Measurements from ENCODE around the gene SORBS2.

The SORBS2 gene

GRCh38 chr4:185730849-185731608 lies 81.0 kb downstream of the SORBS2 start:
- H3K27me3 ChIP-seq (ENCODE audit: low read depth, low read length), result no peaks in the 10 kb centered on the region
- no peaks in the 10 kb centered on the region for H3K9me3 ChIP-seq (ENCODE audit: control insufficient read depth in 1 of 2, low read length in 2 of 2)
- no peak overlapping the region for H3K4me3 ChIP-seq (ENCODE audit: low read depth in 1 of 2, low read length in 2 of 2)
- H3K27ac ChIP-seq (ENCODE audit: low read length), result no peak overlapping the region
- H3K36me3 ChIP-seq (ENCODE audit: control insufficient read depth in 1 of 2, insufficient read depth in 2 of 2, low read length in 2 of 2), result no peaks in the 10 kb centered on the region
- peaks cover 5 to 24% of the 10 kb centered on the region in 2 donors for H3K4me1 ChIP-seq (ENCODE audit: control insufficient read depth in 1 of 2, insufficient read depth in 2 of 2, low read length in 2 of 2)

DNA sequence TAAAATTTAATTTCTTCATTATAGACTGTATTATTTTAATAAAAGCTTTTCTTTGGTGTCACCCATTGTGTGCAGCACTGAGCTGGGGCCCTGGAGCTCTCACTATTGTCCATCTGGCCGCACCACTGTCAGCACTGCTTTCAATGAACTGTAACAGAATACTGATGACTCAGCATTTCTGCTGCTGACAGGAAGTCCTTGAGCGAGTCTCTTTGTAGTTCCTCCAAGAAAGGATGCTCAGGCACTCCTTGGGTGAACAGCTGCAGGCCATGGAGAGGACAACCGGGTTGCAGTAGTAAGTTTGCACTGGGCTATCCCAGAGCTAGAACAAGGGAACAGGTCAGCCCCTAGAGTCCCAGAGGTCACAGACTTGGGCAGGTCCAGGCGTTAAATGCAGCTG lies 81.6 kb downstream of the SORBS2 start:
- Histone ChIP-seq H3K4me1 (ENCODE audit: control insufficient read depth in 1 of 2, insufficient read depth in 2 of 2, low read length in 2 of 2) (peaks cover 5 to 24% of the 10 kb centered on the region in 2 donors), H3K27ac (ENCODE audit: low read length) (no peak overlapping the region), H3K4me3 (ENCODE audit: low read depth in 1 of 2, low read length in 2 of 2) (no peak overlapping the region), H3K36me3 (ENCODE audit: control insufficient read depth in 1 of 2, insufficient read depth in 2 of 2, low read length in 2 of 2) (no peaks in the 10 kb centered on the region), H3K9me3 (ENCODE audit: control insufficient read depth in 1 of 2, low read length in 2 of 2) (no peaks in the 10 kb centered on the region), H3K27me3 (ENCODE audit: low read depth, low read length) (no peaks in the 10 kb centered on the region)

DNA sequence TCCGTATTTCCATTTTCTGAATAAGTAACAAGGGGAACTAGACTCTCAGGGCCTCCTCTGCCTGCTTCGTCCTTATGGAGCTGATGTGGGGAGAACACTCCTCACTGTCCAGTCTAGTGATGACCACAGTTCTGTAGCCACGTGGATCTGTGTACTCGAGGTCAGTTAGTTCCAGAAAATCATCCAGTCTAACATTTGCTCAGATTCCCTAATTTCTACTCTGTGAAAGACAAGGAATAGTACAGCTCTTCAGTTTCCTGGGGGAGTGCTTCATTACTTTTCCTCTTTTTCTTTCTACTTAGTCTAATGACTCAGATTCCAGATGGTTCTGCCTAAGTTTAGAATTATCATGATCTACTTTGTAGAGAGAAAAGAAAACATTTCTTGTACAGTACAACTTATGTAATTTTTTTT lies 82.6 kb downstream of the SORBS2 start:
- peak overlapping the region; percentile 65 for H3K27ac ChIP-seq (ENCODE audit: low read length)
- peaks cover 5 to 17% of the 10 kb centered on the region in 2 donors for H3K4me1 ChIP-seq (ENCODE audit: control insufficient read depth in 1 of 2, insufficient read depth in 2 of 2, low read length in 2 of 2)
- no peak overlapping the region for H3K4me3 ChIP-seq (ENCODE audit: low read depth in 1 of 2, low read length in 2 of 2)
- no peaks in the 10 kb centered on the region for H3K36me3 ChIP-seq (ENCODE audit: control insufficient read depth in 1 of 2, insufficient read depth in 2 of 2, low read length in 2 of 2)
- H3K9me3 ChIP-seq (ENCODE audit: control insufficient read depth in 1 of 2, low read length in 2 of 2), result no peaks in the 10 kb centered on the region
- no peaks in the 10 kb centered on the region for H3K27me3 ChIP-seq (ENCODE audit: low read depth, low read length)

DNA sequence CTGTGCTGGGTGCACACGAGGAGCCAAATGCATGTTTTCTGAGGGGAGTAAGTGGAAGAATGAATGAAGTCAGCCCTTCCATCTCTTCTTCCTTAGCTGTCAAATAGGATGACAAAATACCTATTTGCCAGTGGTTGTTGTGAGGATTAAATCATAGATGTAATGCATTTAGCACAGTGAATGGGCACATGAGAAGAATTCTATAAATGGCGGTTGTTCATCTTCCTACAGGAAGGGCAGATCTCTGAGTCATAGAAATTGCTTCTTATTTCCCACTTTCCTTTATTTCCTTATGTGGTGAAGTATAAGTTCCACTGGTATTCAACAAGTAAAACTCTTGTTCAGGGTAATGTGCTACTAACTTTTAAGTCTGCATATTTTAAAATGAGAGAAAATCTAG lies 83.1 kb downstream of the SORBS2 start:
- Histone ChIP-seq H3K27ac (ENCODE audit: low read length) (peak overlapping the region; percentile 65), H3K4me3 (ENCODE audit: low read depth in 1 of 2, low read length in 2 of 2) (no peak overlapping the region), H3K27me3 (ENCODE audit: low read depth, low read length) (no peaks in the 10 kb centered on the region), H3K4me1 (ENCODE audit: control insufficient read depth in 1 of 2, insufficient read depth in 2 of 2, low read length in 2 of 2) (peaks cover 5 to 17% of the 10 kb centered on the region in 2 donors), H3K9me3 (ENCODE audit: control insufficient read depth in 1 of 2, low read length in 2 of 2) (no peaks in the 10 kb centered on the region), H3K36me3 (ENCODE audit: control insufficient read depth in 1 of 2, insufficient read depth in 2 of 2, low read length in 2 of 2) (no peaks in the 10 kb centered on the region)

DNA sequence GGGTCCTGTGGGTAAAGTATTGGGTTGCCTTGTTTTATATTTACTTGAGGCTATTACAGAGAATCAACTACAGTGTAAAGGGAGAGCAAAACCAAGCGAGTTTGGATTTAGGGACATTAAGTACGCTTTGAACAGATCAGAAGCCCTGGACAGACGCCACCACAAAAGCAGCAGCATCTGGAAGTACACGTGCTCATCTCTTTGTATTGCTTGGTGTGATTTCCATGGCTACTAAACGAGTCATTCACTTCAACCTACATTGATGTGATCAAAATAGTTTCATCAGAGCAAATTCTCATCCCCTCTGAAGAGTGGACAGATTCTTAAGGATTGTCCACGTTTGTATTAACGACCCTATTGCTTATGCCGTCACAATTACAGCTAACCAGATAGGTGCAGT lies 85.1 kb downstream of the SORBS2 start:
- Histone ChIP-seq H3K4me3 (ENCODE audit: low read depth in 1 of 2, low read length in 2 of 2) (no peak overlapping the region), H3K9me3 (ENCODE audit: control insufficient read depth in 1 of 2, low read length in 2 of 2) (no peaks in the 10 kb centered on the region), H3K36me3 (ENCODE audit: control insufficient read depth in 1 of 2, insufficient read depth in 2 of 2, low read length in 2 of 2) (no peaks in the 10 kb centered on the region), H3K27me3 (ENCODE audit: low read depth, low read length) (no peaks in the 10 kb centered on the region), H3K27ac (ENCODE audit: low read length) (no peak overlapping the region), H3K4me1 (ENCODE audit: control insufficient read depth in 1 of 2, insufficient read depth in 2 of 2, low read length in 2 of 2) (peaks cover 5 to 14% of the 10 kb centered on the region in 2 donors)

DNA sequence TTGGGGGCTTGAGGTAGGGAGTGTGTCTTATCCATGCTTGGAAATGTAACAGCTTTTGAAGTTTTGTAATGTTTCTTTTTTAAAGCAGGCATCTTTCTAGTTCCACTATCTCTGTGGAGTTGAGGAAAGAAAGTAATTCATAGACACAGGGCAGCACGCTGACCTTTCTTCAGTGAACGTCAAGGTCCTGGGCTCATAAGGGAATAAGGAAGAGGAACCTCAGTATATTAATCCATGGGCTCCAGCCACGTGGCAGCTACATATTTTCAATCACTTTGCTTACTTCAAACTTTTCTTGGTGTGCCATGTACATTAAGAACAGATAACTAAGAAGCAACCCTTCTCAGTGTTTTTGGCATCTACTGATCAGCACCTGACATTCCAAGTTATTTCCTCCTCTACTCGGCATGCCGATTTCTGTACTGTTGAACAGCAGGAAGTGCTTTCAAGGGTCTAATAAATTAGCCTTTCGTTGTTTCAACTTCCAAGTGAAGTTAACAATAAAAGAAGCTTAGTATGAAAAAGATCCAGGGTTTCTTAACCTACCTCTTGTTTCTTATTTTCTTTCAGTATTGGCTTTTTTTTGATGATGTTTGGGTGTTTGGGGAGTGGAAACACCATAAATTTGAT lies 88.2 kb downstream of the SORBS2 start:
- Histone ChIP-seq H3K36me3 (ENCODE audit: control insufficient read depth in 1 of 2, insufficient read depth in 2 of 2, low read length in 2 of 2) (no peaks in the 10 kb centered on the region), H3K4me1 (ENCODE audit: control insufficient read depth in 1 of 2, insufficient read depth in 2 of 2, low read length in 2 of 2) (peaks cover 0 to 21% of the 10 kb centered on the region in 2 donors), H3K9me3 (ENCODE audit: control insufficient read depth in 1 of 2, low read length in 2 of 2) (no peaks in the 10 kb centered on the region), H3K4me3 (ENCODE audit: low read depth in 1 of 2, low read length in 2 of 2) (no peak overlapping the region), H3K27ac (ENCODE audit: low read length) (peak overlapping the region; percentile 12), H3K27me3 (ENCODE audit: low read depth, low read length) (no peaks in the 10 kb centered on the region)

DNA sequence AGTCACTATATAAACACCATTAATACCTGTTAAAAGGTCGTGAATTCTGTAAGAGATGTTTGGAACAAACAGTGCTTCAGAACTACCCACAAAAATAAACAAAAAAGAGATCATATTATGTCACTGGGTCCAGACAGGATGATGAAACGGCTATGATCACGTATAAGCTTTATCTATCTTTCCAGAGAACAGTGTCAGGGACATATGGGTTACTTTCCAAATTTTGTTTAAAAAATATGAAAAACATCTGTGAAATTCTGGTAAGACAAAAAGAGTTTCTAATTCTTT lies 90.0 kb downstream of the SORBS2 start:
- Histone ChIP-seq H3K27me3 (ENCODE audit: low read depth, low read length) (no peaks in the 10 kb centered on the region), H3K27ac (ENCODE audit: low read length) (peak overlapping the region; percentile 46), H3K9me3 (ENCODE audit: control insufficient read depth in 1 of 2, low read length in 2 of 2) (no peaks in the 10 kb centered on the region), H3K4me3 (ENCODE audit: low read depth in 1 of 2, low read length in 2 of 2) (no peak overlapping the region), H3K36me3 (ENCODE audit: control insufficient read depth in 1 of 2, insufficient read depth in 2 of 2, low read length in 2 of 2) (no peaks in the 10 kb centered on the region), H3K4me1 (ENCODE audit: control insufficient read depth in 1 of 2, insufficient read depth in 2 of 2, low read length in 2 of 2) (peaks cover 0 to 26% of the 10 kb centered on the region in 2 donors)

DNA sequence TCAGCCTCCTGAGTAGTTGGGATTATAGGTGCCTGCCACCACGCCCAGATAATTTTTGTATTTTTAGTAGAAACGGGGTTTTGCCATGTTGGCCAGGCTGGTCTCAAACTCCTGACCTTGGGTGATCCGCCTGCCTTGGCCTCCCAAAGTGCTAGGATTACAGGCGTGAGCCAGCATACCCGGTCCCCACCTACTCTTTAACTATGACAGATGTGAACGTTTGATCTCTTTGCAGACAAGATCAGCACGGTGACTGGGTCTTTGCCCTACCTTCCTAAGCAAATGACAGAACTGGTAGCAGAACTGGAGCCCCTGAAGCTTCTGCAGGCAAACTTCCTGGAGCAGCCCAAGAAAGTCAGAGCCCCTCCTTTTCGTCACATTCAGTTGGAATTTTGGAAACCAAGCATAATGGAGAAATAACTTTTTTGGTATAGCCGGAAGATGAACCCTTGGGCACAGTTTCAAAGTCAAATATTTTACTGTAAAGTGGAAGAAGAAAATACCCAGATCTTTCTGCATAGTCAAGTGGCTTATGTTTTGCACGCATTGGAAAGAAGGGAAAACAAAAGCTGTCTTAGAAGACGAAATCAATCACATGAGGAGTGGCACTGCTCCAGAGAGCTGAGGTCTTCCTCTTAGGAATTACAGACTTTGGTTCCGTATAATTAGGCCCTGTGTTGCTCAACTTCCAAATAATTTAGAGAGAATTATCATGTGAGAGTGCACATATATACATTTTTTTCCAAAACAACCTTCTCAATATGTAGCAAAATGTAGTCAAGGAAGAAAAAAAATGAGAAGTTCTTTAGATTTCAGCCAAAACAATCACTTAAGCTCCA lies 90.6 kb downstream of the SORBS2 start:
- peaks cover 0 to 25% of the 10 kb centered on the region in 2 donors for H3K4me1 ChIP-seq (ENCODE audit: control insufficient read depth in 1 of 2, insufficient read depth in 2 of 2, low read length in 2 of 2)
- H3K36me3 ChIP-seq (ENCODE audit: control insufficient read depth in 1 of 2, insufficient read depth in 2 of 2, low read length in 2 of 2), result no peaks in the 10 kb centered on the region
- H3K27ac ChIP-seq (ENCODE audit: low read length), result peak overlapping the region; percentile 46
- no peaks in the 10 kb centered on the region for H3K9me3 ChIP-seq (ENCODE audit: control insufficient read depth in 1 of 2, low read length in 2 of 2)
- no peaks in the 10 kb centered on the region for H3K27me3 ChIP-seq (ENCODE audit: low read depth, low read length)
- no peak overlapping the region for H3K4me3 ChIP-seq (ENCODE audit: low read depth in 1 of 2, low read length in 2 of 2)

GRCh38 chr4:185719500-185719858 lies 92.5 kb downstream of the SORBS2 start:
- H3K4me1 ChIP-seq (ENCODE audit: control insufficient read depth in 1 of 2, insufficient read depth in 2 of 2, low read length in 2 of 2), result peaks cover 0 to 32% of the 10 kb centered on the region in 2 donors
- H3K9me3 ChIP-seq (ENCODE audit: control insufficient read depth in 1 of 2, low read length in 2 of 2), result no peaks in the 10 kb centered on the region
- H3K4me3 ChIP-seq (ENCODE audit: low read depth in 1 of 2, low read length in 2 of 2), result no peak overlapping the region
- no peak overlapping the region for H3K27ac ChIP-seq (ENCODE audit: low read length)
- no peaks in the 10 kb centered on the region for H3K27me3 ChIP-seq (ENCODE audit: low read depth, low read length)
- H3K36me3 ChIP-seq (ENCODE audit: control insufficient read depth in 1 of 2, insufficient read depth in 2 of 2, low read length in 2 of 2), result no peaks in the 10 kb centered on the region

GRCh38 chr4:185718578-185719499 lies 93.2 kb downstream of the SORBS2 start:
- H3K27ac ChIP-seq (ENCODE audit: low read length), result peak overlapping the region; percentile 4
- no peaks in the 10 kb centered on the region for H3K36me3 ChIP-seq (ENCODE audit: control insufficient read depth in 1 of 2, insufficient read depth in 2 of 2, low read length in 2 of 2)
- peaks cover 0 to 32% of the 10 kb centered on the region in 2 donors for H3K4me1 ChIP-seq (ENCODE audit: control insufficient read depth in 1 of 2, insufficient read depth in 2 of 2, low read length in 2 of 2)
- no peaks in the 10 kb centered on the region for H3K27me3 ChIP-seq (ENCODE audit: low read depth, low read length)
- H3K4me3 ChIP-seq (ENCODE audit: low read depth in 1 of 2, low read length in 2 of 2), result no peak overlapping the region
- H3K9me3 ChIP-seq (ENCODE audit: control insufficient read depth in 1 of 2, low read length in 2 of 2), result no peaks in the 10 kb centered on the region

DNA sequence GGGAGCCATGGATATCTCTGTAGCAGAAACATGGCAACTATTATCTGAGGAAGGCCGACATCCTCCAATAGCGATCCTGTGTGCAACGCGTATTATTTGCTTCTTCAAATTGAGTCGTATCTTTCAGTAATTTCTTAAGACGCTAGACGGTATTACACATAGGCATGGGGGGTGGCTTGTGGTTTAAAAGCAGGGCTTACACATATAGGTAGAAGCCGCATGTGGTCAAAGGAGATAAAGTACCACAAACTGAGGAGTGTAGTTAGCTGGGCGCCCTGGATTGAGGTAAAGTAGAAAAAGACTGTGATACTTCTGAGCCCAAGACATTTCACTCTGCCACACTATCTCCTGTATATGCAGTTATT lies 94.6 kb downstream of the SORBS2 start:
- Histone ChIP-seq H3K9me3 (ENCODE audit: control insufficient read depth in 1 of 2, low read length in 2 of 2) (no peaks in the 10 kb centered on the region), H3K4me3 (ENCODE audit: low read depth in 1 of 2, low read length in 2 of 2) (no peak overlapping the region), H3K4me1 (ENCODE audit: control insufficient read depth in 1 of 2, insufficient read depth in 2 of 2, low read length in 2 of 2) (peaks cover 0 to 32% of the 10 kb centered on the region in 2 donors), H3K27me3 (ENCODE audit: low read depth, low read length) (no peaks in the 10 kb centered on the region), H3K27ac (ENCODE audit: low read length) (no peak overlapping the region), H3K36me3 (ENCODE audit: control insufficient read depth in 1 of 2, insufficient read depth in 2 of 2, low read length in 2 of 2) (no peaks in the 10 kb centered on the region)

All from muscle layer of duodenum (tissue), 2 donors.